ENCODE measurements around the gene HSP90B1. TPM values are rescaled to one million over a fixed set of nuclear protein-coding genes. Genes with fewer than 3 reads are reported as not detected.
A peak's percentile ranks its signal among the peaks of the same experiment; 100 is the strongest.

HSP90B1 gene
- total RNA-seq, 4 donors from 2014 or later = 236 to 475 (median 401) TPM

DNA sequence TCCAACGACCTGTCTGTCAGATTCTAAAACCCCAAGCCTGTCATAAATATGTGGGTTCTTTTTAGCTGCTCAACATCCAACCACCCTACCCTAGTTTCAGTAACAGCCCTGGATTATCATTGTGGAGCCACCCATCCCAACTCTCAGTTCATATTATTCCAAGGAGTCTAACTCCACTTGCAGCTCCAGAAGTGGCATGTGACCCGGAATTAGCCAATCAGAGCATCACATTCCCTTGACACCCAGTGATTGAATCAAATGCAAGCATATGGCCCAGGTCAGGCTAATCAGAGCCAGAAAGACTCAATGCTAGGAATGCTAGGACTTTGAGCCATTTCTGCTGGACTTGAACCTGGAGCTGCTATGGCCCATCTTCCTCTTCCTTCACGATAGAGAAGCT is 17.1 kb upstream of the HSP90B1 start:
- TF ChIP-seq, protein P1, sequence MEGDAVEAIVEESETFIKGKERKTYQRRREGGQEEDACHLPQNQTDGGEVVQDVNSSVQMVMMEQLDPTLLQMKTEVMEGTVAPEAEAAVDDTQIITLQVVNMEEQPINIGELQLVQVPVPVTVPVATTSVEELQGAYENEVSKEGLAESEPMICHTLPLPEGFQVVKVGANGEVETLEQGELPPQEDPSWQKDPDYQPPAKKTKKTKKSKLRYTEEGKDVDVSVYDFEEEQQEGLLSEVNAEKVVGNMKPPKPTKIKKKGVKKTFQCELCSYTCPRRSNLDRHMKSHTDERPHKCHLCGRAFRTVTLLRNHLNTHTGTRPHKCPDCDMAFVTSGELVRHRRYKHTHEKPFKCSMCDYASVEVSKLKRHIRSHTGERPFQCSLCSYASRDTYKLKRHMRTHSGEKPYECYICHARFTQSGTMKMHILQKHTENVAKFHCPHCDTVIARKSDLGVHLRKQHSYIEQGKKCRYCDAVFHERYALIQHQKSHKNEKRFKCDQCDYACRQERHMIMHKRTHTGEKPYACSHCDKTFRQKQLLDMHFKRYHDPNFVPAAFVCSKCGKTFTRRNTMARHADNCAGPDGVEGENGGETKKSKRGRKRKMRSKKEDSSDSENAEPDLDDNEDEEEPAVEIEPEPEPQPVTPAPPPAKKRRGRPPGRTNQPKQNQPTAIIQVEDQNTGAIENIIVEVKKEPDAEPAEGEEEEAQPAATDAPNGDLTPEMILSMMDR (IDR thresholded peaks at IDR 0.05) = no peak
- TF ChIP-seq POLR2A (IDR thresholded peaks at IDR 0.05) = no peak
- no peaks in the 10 kb centered on the region for H3K9me3 ChIP-seq
- no peaks in the 10 kb centered on the region for H3K36me3 ChIP-seq
- no peaks in the 10 kb centered on the region for H3K4me1 ChIP-seq
- H3K4me3 ChIP-seq = no peak overlapping the region
- no peaks in the 10 kb centered on the region for H3K27me3 ChIP-seq
- H3K27ac ChIP-seq = no peak overlapping the region
- no peak for DNase-seq
- intact Hi-C loops (cut with DNase I; ENCODE audit: low total_unique reads) = no loop called here

DNA sequence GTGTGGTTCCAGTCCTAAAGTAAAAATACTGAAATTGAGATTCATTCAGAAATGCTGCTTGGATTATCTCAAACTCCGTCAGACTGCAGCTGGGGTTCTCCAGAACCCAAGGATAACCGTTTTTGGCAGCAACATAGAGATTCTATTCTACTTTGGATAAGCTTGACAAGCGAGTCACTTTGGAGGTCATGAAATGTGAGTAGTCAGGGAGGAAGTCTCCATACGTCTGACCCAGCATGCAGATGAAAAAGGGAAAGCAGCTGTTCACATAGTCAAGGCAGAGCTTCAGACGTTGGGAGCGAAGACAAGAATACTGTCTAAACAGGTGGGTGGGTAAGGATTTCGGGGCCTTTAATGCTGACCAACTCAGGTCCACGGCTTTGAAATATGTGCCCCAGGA is 14.9 kb upstream of the HSP90B1 start:
- no peak for DNase-seq
- TF ChIP-seq POLR2A (IDR thresholded peaks at IDR 0.05) = no peak
- TF ChIP-seq, protein P1 (IDR thresholded peaks at IDR 0.05) = no peak
- Histone ChIP-seq H3K36me3 (no peaks in the 10 kb centered on the region), H3K27ac (no peak overlapping the region), H3K4me3 (no peak overlapping the region), H3K9me3 (no peaks in the 10 kb centered on the region), H3K4me1 (no peaks in the 10 kb centered on the region), H3K27me3 (no peaks in the 10 kb centered on the region)
- intact Hi-C loops (cut with DNase I; ENCODE audit: low total_unique reads) = no loop called here

DNA sequence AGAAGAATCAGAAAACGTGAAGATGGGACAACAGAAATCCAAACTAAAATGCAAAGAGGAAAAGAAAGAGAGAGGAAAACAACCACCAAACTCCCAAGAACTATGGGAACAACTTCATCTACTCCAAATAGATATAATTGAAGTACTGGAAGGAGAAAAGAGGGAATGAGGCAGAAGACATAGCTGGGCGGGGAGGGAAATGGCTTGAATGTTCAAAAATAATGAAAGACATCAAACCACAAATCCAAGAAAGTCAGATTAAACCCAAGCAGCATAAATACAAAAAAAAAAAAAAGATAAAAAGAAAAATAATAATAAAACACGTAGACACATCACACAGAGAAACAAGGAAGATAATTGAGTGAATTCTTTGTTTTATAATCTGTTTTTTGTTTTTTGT is 12.3 kb upstream of the HSP90B1 start:
- no peak overlapping the region for H3K4me3 ChIP-seq
- DNase-seq = no peak
- no peak for TF ChIP-seq POLR2A (IDR thresholded peaks at IDR 0.05)
- TF ChIP-seq, protein P1 (IDR thresholded peaks at IDR 0.05) = no peak
- no peaks in the 10 kb centered on the region for H3K27me3 ChIP-seq
- no peaks in the 10 kb centered on the region for H3K4me1 ChIP-seq
- H3K9me3 ChIP-seq = no peaks in the 10 kb centered on the region
- no peak overlapping the region for H3K27ac ChIP-seq
- intact Hi-C loops (cut with DNase I; ENCODE audit: low total_unique reads) = no loop called here
- H3K36me3 ChIP-seq = no peaks in the 10 kb centered on the region

DNA sequence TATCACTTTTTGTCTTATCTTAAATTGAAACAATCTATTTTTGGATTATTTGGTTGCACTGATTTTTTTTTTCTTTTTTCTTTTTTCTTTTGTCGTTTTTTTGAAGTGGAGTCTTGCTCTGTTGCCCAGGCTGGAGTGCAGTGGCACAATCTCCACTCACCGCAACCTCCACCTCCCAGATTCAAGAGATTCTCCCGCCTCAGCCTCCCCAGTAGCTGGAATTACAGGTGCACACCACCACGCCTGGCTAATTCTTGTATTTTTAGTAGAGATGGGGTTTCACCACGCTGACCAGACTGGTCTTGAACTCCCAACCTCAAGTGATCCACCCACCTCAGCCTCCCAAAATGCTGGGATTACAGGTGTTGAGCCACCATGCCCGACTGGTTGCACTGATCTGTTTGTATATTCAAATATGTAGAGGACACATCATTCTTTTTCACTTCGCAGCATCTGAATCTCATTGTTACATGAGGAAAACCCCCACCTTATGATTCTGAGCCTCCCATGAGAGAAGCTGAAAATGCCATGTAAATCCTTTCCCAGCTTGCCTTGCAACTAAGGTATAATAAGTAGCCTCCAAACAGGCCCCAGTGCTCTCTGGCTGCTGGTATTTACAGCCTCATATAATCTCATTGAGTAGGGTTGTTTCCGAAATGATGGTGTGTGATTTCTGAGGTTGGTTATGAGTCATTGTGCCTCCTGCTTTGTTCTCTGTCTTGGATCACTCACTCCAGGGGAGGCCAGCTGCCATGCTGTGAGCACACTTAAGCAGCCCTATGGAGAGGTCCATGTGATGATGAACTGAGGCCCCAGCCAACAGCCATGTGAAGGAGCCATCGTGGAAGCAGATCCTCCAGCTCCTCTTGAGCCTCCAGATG is 5.2 kb upstream of the HSP90B1 start:
- DNase-seq = no peak
- H3K27ac ChIP-seq = no peak overlapping the region
- H3K4me3 ChIP-seq = no peak overlapping the region
- H3K9me3 ChIP-seq = no peaks in the 10 kb centered on the region
- H3K36me3 ChIP-seq = no peaks in the 10 kb centered on the region
- intact Hi-C loops (cut with DNase I; ENCODE audit: low total_unique reads) = loop anchor here (10.0 kb wide), 1 partner anchor 50 kb away; no protein-coding TSS in a partner anchor
- no peaks in the 10 kb centered on the region for H3K27me3 ChIP-seq
- H3K4me1 ChIP-seq = no peaks in the 10 kb centered on the region
- TF ChIP-seq, protein P1 (IDR thresholded peaks at IDR 0.05) = no peak
- no peak for TF ChIP-seq POLR2A (IDR thresholded peaks at IDR 0.05)

DNA sequence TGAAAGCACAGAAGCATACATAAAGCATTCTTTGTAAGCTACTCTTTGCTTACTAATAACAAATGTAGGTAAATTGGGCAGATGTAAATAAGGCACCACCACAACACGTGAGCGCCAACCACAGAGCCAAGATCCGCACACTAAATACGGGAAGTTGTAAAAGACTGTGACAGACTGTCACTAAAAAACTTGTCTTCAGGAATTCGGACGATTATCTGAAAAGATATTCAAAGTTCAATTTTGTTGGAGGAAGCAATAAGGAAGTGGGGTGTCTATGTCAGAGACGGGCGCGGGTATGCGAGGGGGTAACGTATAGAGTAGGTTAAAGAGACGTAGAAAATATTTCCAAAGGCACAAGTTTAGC is 1.5 kb upstream of the HSP90B1 start:
- no peaks in the 10 kb centered on the region for H3K27me3 ChIP-seq
- peak overlapping the region; percentile 61 to 98 for H3K4me3 ChIP-seq
- TF ChIP-seq, protein P1 (IDR thresholded peaks at IDR 0.05) = no peak
- TF ChIP-seq POLR2A (IDR thresholded peaks at IDR 0.05) = no peak
- no peaks in the 10 kb centered on the region for H3K36me3 ChIP-seq
- intact Hi-C loops (cut with DNase I; ENCODE audit: low total_unique reads) = loop anchor here (10.0 kb wide), 1 partner anchor 54 kb away; no protein-coding TSS in a partner anchor
- no peaks in the 10 kb centered on the region for H3K9me3 ChIP-seq
- DNase-seq = peak; percentile 20 to 22
- H3K4me1 ChIP-seq = peaks cover 4 to 12% of the 10 kb centered on the region in 2 donors
- H3K27ac ChIP-seq = peak overlapping the region; percentile 95 to 97

Measured in uterus (tissue), 4 donors.